ENCODE measurements around the gene TEAD1. TPM values are rescaled to one million over a fixed set of nuclear protein-coding genes. Genes with fewer than 3 reads are reported as not detected.

The TEAD1 gene
- total RNA-seq, 6 experiments from 2014 or later, result 28.3 to 41.5 (median 32.2) TPM

DNA sequence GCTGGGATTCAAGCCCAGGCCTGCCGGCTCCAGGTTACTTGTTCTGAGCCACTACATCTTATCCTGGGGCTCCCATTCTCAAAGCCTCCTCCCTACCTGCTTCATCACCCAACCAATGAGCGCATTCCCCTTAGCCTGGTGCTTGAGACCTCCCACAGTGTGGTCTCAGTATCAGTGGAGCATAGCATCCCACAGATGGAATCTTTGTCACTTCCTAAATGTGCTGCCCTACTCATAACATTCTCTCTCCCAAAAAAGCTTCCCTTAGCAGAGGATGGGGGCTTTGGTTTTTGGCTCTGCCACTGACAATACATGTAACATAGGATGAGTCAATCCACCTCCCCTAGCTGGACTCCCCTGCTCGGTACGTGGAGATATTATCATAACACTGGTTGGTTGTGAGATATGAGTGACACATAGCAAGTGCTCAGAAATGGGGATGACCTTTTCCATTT is 28.8 kb downstream of the TEAD1 start:
- intact Hi-C loops (cut with DNase I), result no loop called here
- no peak overlapping the region for H3K4me3 ChIP-seq
- H3K27me3 ChIP-seq, result no peaks in the 10 kb centered on the region
- H3K36me3 ChIP-seq, result no peaks in the 10 kb centered on the region
- TF ChIP-seq POLR2A (IDR thresholded peaks at IDR 0.05), result no peak
- TF ChIP-seq, protein P1, sequence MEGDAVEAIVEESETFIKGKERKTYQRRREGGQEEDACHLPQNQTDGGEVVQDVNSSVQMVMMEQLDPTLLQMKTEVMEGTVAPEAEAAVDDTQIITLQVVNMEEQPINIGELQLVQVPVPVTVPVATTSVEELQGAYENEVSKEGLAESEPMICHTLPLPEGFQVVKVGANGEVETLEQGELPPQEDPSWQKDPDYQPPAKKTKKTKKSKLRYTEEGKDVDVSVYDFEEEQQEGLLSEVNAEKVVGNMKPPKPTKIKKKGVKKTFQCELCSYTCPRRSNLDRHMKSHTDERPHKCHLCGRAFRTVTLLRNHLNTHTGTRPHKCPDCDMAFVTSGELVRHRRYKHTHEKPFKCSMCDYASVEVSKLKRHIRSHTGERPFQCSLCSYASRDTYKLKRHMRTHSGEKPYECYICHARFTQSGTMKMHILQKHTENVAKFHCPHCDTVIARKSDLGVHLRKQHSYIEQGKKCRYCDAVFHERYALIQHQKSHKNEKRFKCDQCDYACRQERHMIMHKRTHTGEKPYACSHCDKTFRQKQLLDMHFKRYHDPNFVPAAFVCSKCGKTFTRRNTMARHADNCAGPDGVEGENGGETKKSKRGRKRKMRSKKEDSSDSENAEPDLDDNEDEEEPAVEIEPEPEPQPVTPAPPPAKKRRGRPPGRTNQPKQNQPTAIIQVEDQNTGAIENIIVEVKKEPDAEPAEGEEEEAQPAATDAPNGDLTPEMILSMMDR (IDR thresholded peaks at IDR 0.05), result no peak
- no peak for ATAC-seq
- WGBS (ENCODE audit: insufficient coverage, low coverage, low lambda C conversion rate, missing lambda C conversion rate), result 100% methylated on average over 1 of the region's 4 CpGs
- H3K9me3 ChIP-seq, result no peaks in the 10 kb centered on the region
- peaks cover 0 to 31% (median 17%) of the 10 kb centered on the region in 4 donors for H3K4me1 ChIP-seq
- no peak overlapping the region for H3K27ac ChIP-seq
- DNase-seq, result no peak

DNA sequence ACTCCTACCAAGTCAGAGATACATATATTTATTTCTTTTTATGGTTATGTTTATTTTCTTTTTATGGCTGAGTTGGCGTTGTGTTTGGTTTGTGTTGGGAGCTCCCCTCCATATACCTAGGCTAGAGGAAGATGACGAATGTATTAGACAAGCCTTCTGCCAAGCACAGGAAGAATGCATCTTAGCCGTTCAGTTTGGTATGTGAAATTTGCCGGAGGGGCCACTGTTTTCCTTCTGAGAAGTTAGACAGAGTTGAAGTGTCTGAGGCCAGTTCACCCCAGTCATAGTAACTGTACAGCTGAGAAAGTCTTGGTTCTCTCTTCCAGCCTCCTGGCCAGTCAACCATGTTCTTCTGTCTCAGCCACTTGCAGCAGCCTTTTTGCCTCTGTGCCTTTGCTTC is 29.8 kb downstream of the TEAD1 start:
- WGBS (ENCODE audit: insufficient coverage, low coverage, low lambda C conversion rate, missing lambda C conversion rate), result 70% methylated on average over 4 of the region's 4 CpGs
- DNase-seq (no peak), ATAC-seq (no peak)
- no peaks in the 10 kb centered on the region for H3K36me3 ChIP-seq
- H3K27me3 ChIP-seq, result no peaks in the 10 kb centered on the region
- H3K4me1 ChIP-seq, result peaks cover 0 to 38% (median 20%) of the 10 kb centered on the region in 4 donors
- H3K27ac ChIP-seq, result no peak overlapping the region
- no peak overlapping the region for H3K4me3 ChIP-seq
- TF ChIP-seq POLR2A (IDR thresholded peaks at IDR 0.05), result no peak
- TF ChIP-seq, protein P1 (IDR thresholded peaks at IDR 0.05), result no peak
- H3K9me3 ChIP-seq, result no peaks in the 10 kb centered on the region
- intact Hi-C loops (cut with DNase I), result no loop called here

DNA sequence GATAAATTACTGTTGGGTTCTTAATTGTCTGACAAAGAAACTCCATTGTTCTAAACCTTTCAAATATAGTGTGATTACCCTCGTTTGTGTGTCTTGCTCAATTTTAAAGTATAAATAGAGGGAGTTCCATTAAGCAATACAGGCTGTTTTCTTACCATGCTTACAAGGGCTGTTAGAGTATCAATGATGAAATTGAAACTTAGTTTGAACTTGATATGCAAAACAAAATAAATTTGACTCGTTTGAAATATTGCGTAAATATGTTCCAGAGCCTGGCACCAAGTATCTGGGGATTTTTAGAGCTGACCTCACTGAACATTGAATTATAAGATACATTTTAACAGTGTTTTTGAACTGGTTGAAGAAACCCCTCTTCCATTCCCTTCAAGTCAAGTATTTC is 31.7 kb downstream of the TEAD1 start:
- no peaks in the 10 kb centered on the region for H3K9me3 ChIP-seq
- H3K27ac ChIP-seq, result peak overlapping the region; percentile 49 to 83 (median 81)
- H3K4me3 ChIP-seq, result no peak overlapping the region
- no peak for DNase-seq
- WGBS (ENCODE audit: insufficient coverage, low coverage, low lambda C conversion rate, missing lambda C conversion rate), result 20% methylated on average over 3 of the region's 3 CpGs
- peaks cover 0 to 38% (median 20%) of the 10 kb centered on the region in 4 donors for H3K4me1 ChIP-seq
- intact Hi-C loops (cut with DNase I), result no loop called here
- ATAC-seq, result peak; percentile 67 to 78 (median 72)
- TF ChIP-seq POLR2A (IDR thresholded peaks at IDR 0.05), result no peak
- TF ChIP-seq, protein P1 (IDR thresholded peaks at IDR 0.05), result no peak
- H3K36me3 ChIP-seq, result no peaks in the 10 kb centered on the region
- H3K27me3 ChIP-seq, result no peaks in the 10 kb centered on the region

DNA sequence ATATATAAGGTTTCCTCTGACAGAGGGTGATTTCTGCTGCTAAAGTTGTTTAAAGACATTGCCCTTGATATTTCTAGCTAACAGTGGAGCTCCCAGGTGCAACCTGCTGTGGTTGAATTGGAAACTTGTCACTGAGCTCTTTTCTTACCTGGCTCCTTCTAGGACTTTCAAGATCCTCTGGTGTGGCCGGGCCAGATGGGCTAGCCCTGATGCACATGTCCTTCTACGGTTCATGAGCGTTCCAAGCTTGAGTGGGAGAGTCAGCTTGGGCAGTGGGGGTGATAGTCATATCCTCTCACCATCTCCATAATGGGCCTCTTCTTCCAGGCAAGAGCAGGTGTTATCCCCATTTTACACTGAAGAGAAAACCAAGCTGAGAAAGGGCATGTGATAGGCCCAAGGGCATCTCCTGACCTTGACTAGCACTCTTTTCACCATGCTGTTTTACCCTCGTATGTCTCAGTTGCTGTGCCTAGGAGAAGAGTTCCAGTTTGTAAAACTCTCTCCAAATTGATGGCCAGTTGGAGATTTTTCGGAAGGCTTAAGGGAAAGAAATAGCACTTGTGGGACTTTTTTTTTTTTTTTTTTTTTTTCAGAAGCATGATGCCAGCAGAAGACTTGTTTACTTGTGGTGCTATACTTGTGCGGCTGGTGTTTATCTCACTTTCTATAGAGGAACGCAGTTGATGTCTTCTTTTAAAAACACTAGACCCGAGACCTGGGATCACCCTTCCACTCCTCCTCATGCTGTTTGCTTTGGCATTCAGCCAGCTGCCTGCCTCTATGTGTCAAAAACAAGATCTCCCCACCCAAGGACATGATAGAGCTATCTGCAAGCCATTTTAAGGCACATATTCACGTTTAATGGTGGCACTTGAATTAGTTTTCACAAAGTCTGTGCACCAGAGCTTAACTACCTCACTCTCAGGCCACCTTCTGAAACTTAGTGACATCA is 32.6 kb downstream of the TEAD1 start:
- DNase-seq, result peak; percentile 59 to 74 (median 74)
- peak overlapping the region; percentile 49 to 83 (median 81) for H3K27ac ChIP-seq

More for the DNA sequence above, 32.6 kb downstream of the TEAD1 start:
- Histone ChIP-seq H3K27me3 (no peaks in the 10 kb centered on the region), H3K4me1 (peaks cover 0 to 32% (median 20%) of the 10 kb centered on the region in 4 donors), H3K9me3 (no peaks in the 10 kb centered on the region), H3K36me3 (no peaks in the 10 kb centered on the region), H3K4me3 (no peak overlapping the region)
- intact Hi-C loops (cut with DNase I), result no loop called here
- 42% methylated on average over 9 of the region's 9 CpGs for WGBS (ENCODE audit: insufficient coverage, low coverage, low lambda C conversion rate, missing lambda C conversion rate)
- ATAC-seq, result peak; percentile 45 to 66 (median 60)
- TF ChIP-seq POLR2A (IDR thresholded peaks at IDR 0.05), result no peak
- TF ChIP-seq, protein P1 (IDR thresholded peaks at IDR 0.05), result no peak
